Parathyroid adenoma (tissue), 2 donors: ENCODE data around the gene ARPIN.
"Not testable (repeated sequence)": the region's sequence is repeated elsewhere in the genome, so short reads cannot be mapped to it uniquely, and the experiment has no call there.

Experiments
- H2AFZ ChIP-seq: fragments of 300-600 bp; sonication (generic); one replicate; pipeline ENCODE4 v1.7.0; 2017; ENCODE audit warnings: antibody characterized with exemption, mild to moderate bottlenecking
- H3K27ac ChIP-seq: fragments of 300-600 bp; sonication (generic); one replicate; pipeline ENCODE4 v1.7.0; 2017
- H3K27me3 ChIP-seq: fragments of 300-600 bp; sonication (generic); one replicate; pipeline ENCODE4 v1.7.0; 2017; ENCODE audit warnings: low read length; ENCODE audit not compliant: control insufficient read depth, insufficient read depth
- H3K36me3 ChIP-seq: fragments of 300-600 bp; sonication (generic); one replicate; pipeline ENCODE4 v1.7.0; 2017; ENCODE audit warnings: low read length; ENCODE audit not compliant: control insufficient read depth, insufficient read depth
- H3K4me1 ChIP-seq: fragments of 300-600 bp; sonication (generic); one replicate; pipeline ENCODE4 v1.7.0; 2017; ENCODE audit warnings: control low read depth
- H3K4me2 ChIP-seq: fragments of 300-600 bp; sonication (generic); one replicate; pipeline ENCODE4 v1.7.0; 2017; ENCODE audit warnings: low read length
- H3K4me3 ChIP-seq: fragments of 300-600 bp; sonication (generic); one replicate; pipeline ENCODE4 v1.7.0; 2017; ENCODE audit warnings: low read depth, low read length
- H3K79me2 ChIP-seq: fragments of 300-600 bp; sonication (generic); one replicate; pipeline ENCODE4 v1.7.0; 2017; ENCODE audit warnings: control low read depth
- H3K9ac ChIP-seq: fragments of 300-600 bp; sonication (generic); one replicate; pipeline ENCODE4 v1.7.0; 2017; ENCODE audit warnings: mild to moderate bottlenecking
- H3K9me3 ChIP-seq: fragments of 300-600 bp; sonication (generic); one replicate; pipeline ENCODE4 v1.7.0; 2017; ENCODE audit warnings: low read length; ENCODE audit not compliant: control insufficient read depth
- TF ChIP-seq, protein P1 (sequence below): fragments of 300-600 bp; sonication (generic); IDR thresholded peaks from one replicate; pipeline ENCODE4 v1.7.0; 2017; ENCODE audit warnings: antibody characterized with exemption, mild to moderate bottlenecking
- donor health status: primary hyperparathyroidism.

The ARPIN gene

DNA sequence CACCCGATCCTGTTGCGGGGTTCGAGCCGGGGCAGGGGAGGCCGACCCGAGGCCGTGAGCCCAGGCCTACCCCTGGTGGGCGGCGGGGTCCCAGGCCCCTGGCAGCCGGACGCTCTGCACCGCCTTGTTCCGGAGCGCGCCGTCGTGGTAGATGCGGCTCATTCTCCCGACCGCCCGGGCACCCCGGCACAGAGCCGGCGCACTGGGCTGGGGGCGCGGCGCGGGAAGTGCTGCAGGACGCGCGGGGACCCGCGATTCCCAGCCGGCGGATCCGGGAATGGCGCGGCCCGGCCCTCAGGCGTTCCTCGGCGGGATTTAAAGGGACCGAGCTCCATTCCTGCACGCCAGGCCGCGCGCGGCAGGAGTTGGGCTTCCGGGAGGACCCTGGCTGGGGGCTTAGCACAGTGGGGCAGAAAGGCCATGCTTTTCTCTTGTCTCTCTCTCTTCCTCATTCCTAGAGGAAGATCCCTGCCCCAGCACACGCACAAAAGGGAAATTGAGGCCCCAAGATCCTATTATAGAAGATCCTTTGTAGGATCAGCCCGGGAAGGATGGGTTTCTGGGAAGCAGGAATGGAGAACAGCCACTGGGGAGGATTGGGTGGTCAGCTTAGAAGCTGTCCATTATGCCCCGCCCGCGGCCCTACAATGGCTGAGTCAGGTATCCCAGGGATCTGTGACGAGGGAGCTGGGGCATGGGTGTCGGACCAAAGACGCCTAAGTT is at the start of gene ARPIN:
TSS of gene ARPIN (minus strand) at position 279 of the 723 bp plus-strand sequence. CDS start at position 162, 117 bp downstream.
- Histone ChIP-seq H3K9me3 (no peaks in the 10 kb centered on the region), H3K36me3 (no peaks in the 10 kb centered on the region), H3K4me1 (no peaks in the 10 kb centered on the region), H3K9ac (no peak within 1 kb of the TSS), H2AFZ (peak within 1 kb of the TSS; percentile 93), H3K27me3 (no peaks in the 10 kb centered on the region), H3K79me2 (no peaks in the 10 kb centered on the region), H3K4me2 (peak within 1 kb of the TSS; percentile 78), H3K27ac (peak within 1 kb of the TSS; percentile 15), H3K4me3 (peak within 1 kb of the TSS; percentile 61)
- TF ChIP-seq, protein P1, sequence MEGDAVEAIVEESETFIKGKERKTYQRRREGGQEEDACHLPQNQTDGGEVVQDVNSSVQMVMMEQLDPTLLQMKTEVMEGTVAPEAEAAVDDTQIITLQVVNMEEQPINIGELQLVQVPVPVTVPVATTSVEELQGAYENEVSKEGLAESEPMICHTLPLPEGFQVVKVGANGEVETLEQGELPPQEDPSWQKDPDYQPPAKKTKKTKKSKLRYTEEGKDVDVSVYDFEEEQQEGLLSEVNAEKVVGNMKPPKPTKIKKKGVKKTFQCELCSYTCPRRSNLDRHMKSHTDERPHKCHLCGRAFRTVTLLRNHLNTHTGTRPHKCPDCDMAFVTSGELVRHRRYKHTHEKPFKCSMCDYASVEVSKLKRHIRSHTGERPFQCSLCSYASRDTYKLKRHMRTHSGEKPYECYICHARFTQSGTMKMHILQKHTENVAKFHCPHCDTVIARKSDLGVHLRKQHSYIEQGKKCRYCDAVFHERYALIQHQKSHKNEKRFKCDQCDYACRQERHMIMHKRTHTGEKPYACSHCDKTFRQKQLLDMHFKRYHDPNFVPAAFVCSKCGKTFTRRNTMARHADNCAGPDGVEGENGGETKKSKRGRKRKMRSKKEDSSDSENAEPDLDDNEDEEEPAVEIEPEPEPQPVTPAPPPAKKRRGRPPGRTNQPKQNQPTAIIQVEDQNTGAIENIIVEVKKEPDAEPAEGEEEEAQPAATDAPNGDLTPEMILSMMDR = no peak

- no peak overlapping the region for H3K27ac ChIP-seq
- no peak overlapping the region for H3K4me3 ChIP-seq
- TF ChIP-seq, protein P1 = no peak
- no peaks in the 10 kb centered on the region for H3K4me1 ChIP-seq
- no peaks in the 10 kb centered on the region for H3K9me3 ChIP-seq
- H3K36me3 ChIP-seq = no peaks in the 10 kb centered on the region
- H3K9ac ChIP-seq = no peak overlapping the region
- no peaks in the 10 kb centered on the region for H3K27me3 ChIP-seq
- no peak overlapping the region for H2AFZ ChIP-seq
- H3K4me2 ChIP-seq = no peak overlapping the region
- H3K79me2 ChIP-seq = no peaks in the 10 kb centered on the region
These were observed 45.5 kb upstream of the ARPIN start for GRCh38 chr15:89958107-89958805.

DNA sequence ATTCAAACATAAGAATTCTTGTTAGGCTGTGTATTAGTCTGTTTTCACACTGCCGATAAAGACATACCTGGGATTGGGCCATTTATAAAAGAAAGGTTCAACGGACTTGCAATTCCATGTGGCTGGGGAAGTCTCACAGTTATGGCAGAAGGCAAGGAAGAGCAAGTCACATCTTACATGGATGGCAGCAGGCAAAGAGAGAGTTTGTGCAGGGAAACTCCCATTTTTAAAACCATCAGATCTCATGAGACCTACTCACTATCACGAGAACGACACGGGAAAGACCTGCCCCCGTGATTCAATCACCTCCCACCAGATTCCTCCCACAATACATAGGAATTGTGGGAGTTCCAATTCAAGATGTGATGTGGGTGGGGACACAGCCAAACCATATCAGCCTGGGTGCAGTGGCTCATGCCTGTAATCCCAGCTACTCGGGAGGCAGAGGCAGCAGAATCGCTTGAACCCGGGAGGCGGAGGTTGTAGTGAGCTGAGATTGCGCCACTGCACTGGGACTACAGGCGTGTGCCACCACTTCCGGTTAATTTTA is 42.8 kb upstream of the ARPIN start:
- not testable (repeated sequence) for H3K9me3 ChIP-seq, H2AFZ ChIP-seq, H3K4me3 ChIP-seq, H3K36me3 ChIP-seq, H3K27me3 ChIP-seq, H3K27ac ChIP-seq, H3K9ac ChIP-seq, H3K79me2 ChIP-seq, H3K4me1 ChIP-seq, H3K4me2 ChIP-seq

DNA sequence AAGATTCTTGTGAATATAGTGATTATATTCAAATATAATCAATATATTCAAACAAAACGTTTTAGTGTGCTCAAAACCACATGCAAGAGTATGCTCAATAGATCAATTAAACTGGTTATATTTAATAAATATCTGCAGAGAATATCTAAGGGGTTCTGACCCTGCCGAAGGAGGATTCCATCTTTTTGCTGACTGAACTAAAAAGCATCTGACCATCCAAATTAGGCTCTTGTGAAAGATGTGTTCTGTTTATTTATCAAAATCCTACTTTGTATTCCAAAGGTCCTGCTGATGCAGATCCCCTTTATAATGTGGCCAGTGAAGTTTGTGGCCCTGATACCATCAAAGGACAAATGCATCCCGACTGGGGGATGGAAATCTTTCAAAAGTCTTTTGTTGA is 41.8 kb upstream of the ARPIN start:
- no peaks in the 10 kb centered on the region for H3K4me1 ChIP-seq
- H3K4me3 ChIP-seq = no peak overlapping the region
- no peaks in the 10 kb centered on the region for H3K36me3 ChIP-seq
- no peaks in the 10 kb centered on the region for H3K79me2 ChIP-seq
- no peaks in the 10 kb centered on the region for H3K9me3 ChIP-seq
- TF ChIP-seq, protein P1 = no peak
- no peak overlapping the region for H3K9ac ChIP-seq
- no peaks in the 10 kb centered on the region for H3K27me3 ChIP-seq
- H3K27ac ChIP-seq = no peak overlapping the region
- H2AFZ ChIP-seq = no peak overlapping the region
- no peak overlapping the region for H3K4me2 ChIP-seq

GRCh38 chr15:89948796-89949195 is 36.0 kb upstream of the ARPIN start:
- Histone ChIP-seq H3K4me2 (no peak overlapping the region), H3K27ac (no peak overlapping the region), H3K4me1 (no peaks in the 10 kb centered on the region), H3K79me2 (no peaks in the 10 kb centered on the region), H3K4me3 (no peak overlapping the region), H2AFZ (no peak overlapping the region), H3K36me3 (no peaks in the 10 kb centered on the region), H3K27me3 (no peaks in the 10 kb centered on the region), H3K9ac (no peak overlapping the region), H3K9me3 (no peaks in the 10 kb centered on the region)
- TF ChIP-seq, protein P1 = no peak
